ENCODE measurements around the gene ERAP2. TPM values are rescaled to one million over a fixed set of nuclear protein-coding genes. Genes with fewer than 3 reads are reported as not detected.
A peak's percentile ranks its signal among the peaks of the same experiment; 100 is the strongest.

The ERAP2 gene
- total RNA-seq, 2 experiments from 2014 or later = 19.5 to 29.3 TPM

- H3K4me1 ChIP-seq (ENCODE audit: insufficient read depth, low read length, poor library complexity, severe bottlenecking) = peaks cover 40% of the 10 kb centered on the region
- H3K79me2 ChIP-seq (ENCODE audit: insufficient read depth, low read depth, low read length) = peaks cover 82% of the 10 kb centered on the region
- no peaks in the 10 kb centered on the region for H3K9me3 ChIP-seq (ENCODE audit: low read length)
- peak overlapping the region; percentile 87 for H3K4me3 ChIP-seq (ENCODE audit: low read depth, low read length, poor library complexity, severe bottlenecking)
- TF ChIP-seq, protein P1, sequence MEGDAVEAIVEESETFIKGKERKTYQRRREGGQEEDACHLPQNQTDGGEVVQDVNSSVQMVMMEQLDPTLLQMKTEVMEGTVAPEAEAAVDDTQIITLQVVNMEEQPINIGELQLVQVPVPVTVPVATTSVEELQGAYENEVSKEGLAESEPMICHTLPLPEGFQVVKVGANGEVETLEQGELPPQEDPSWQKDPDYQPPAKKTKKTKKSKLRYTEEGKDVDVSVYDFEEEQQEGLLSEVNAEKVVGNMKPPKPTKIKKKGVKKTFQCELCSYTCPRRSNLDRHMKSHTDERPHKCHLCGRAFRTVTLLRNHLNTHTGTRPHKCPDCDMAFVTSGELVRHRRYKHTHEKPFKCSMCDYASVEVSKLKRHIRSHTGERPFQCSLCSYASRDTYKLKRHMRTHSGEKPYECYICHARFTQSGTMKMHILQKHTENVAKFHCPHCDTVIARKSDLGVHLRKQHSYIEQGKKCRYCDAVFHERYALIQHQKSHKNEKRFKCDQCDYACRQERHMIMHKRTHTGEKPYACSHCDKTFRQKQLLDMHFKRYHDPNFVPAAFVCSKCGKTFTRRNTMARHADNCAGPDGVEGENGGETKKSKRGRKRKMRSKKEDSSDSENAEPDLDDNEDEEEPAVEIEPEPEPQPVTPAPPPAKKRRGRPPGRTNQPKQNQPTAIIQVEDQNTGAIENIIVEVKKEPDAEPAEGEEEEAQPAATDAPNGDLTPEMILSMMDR (conservative IDR thresholded peaks at IDR 0.05; ENCODE audit: low read length) = no peak
- no peak for TF ChIP-seq EZH2phosphoT487 (IDR thresholded peaks at IDR 0.05; ENCODE audit: borderline replicate concordance, low read depth, low read length)
- peak; percentile 84 for DNase-seq (ENCODE audit: low spot score)
- H3K27ac ChIP-seq (ENCODE audit: low read depth, low read length, poor library complexity, severe bottlenecking) = peak overlapping the region; percentile 98
- CTCF ChIA-PET (ENCODE audit: unreplicated experiment) = interaction anchor here (0.6 kb wide), 2 partner anchors 42 to 131 kb away, joined by 3 read pairs; no protein-coding TSS in a partner anchor
- H3K4me2 ChIP-seq (ENCODE audit: low read length) = peak overlapping the region; percentile 94
- POLR2A ChIA-PET = interaction anchor here (0.7 to 3.2 kb wide), 13 partner anchors 22 to 647 kb away, joined by 3 to 38 read pairs (median 3); partner anchors contain the start of gene ERAP1
- no peaks in the 10 kb centered on the region for H3K9me2 ChIP-seq (ENCODE audit: insufficient read depth, low read length)
- H4K20me1 ChIP-seq (ENCODE audit: insufficient read depth, low read length) = peaks cover 14% of the 10 kb centered on the region; the same call in 1 of the 2 replicates
- intact Hi-C loops (cut with micrococcal nuclease; ENCODE audit: unreplicated experiment) = loop anchor here (2.0 kb wide), 1 partner anchor 274 kb away; the partner anchor contains the start of gene CAST
- peak overlapping the region; percentile 13; the same call in 1 of the 2 replicates for H2AFZ ChIP-seq (ENCODE audit: low read length)
- no TSS peak for BruUV-seq (replicated peaks)
- H3K36me3 ChIP-seq (ENCODE audit: insufficient read depth, low read length) = peaks cover 34% of the 10 kb centered on the region
These were observed 60.4 kb downstream of the ERAP2 start for GRCh38 chr5:96936431-96937320.

DNA sequence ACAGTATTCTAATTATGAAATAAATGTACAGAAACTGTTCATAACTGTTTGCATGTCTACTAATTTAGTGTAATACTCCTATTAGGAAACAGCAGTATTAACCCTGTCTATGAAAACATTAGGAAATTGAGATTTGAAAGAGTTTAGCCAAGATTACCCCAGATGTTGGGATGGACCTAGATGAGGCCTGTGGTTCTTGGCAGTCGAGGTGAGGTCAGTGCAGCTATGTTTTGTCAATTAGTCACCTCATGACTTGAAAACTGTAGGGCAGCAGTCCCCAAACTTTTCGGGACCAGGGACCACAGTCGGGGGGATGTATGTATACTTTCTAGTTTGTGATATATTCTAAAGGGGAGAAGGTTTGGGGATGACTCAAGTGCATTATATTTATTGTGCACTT lies 64.3 kb downstream of the ERAP2 start:
- peak overlapping the region; percentile 31; the same call in 1 of the 2 replicates for H3K4me2 ChIP-seq (ENCODE audit: low read length)
- H4K20me1 ChIP-seq (ENCODE audit: insufficient read depth, low read length) = peaks cover 14% of the 10 kb centered on the region; the same call in 1 of the 2 replicates
- peaks cover 40% of the 10 kb centered on the region for H3K36me3 ChIP-seq (ENCODE audit: insufficient read depth, low read length)
- TF ChIP-seq, protein P1 (conservative IDR thresholded peaks at IDR 0.05; ENCODE audit: low read length) = no peak
- no peak for TF ChIP-seq EZH2phosphoT487 (IDR thresholded peaks at IDR 0.05; ENCODE audit: borderline replicate concordance, low read depth, low read length)
- CTCF ChIA-PET (ENCODE audit: unreplicated experiment) = no interaction called here
- no peak for DNase-seq (ENCODE audit: low spot score)
- H3K4me1 ChIP-seq (ENCODE audit: insufficient read depth, low read length, poor library complexity, severe bottlenecking) = peaks cover 41% of the 10 kb centered on the region
- intact Hi-C loops (cut with micrococcal nuclease; ENCODE audit: unreplicated experiment) = no loop called here
- POLR2A ChIA-PET = interaction anchor here (0.7 to 2.0 kb wide), 6 partner anchors 17 to 193 kb away, joined by 3 to 11 read pairs (median 4); partner anchors contain the start of gene ERAP2
- H3K27ac ChIP-seq (ENCODE audit: low read depth, low read length, poor library complexity, severe bottlenecking) = no peak overlapping the region
- H2AFZ ChIP-seq (ENCODE audit: low read length) = no peak overlapping the region
- H3K4me3 ChIP-seq (ENCODE audit: low read depth, low read length, poor library complexity, severe bottlenecking) = no peak overlapping the region
- no peaks in the 10 kb centered on the region for H3K9me3 ChIP-seq (ENCODE audit: low read length)
- no TSS peak for BruUV-seq (replicated peaks)
- H3K9me2 ChIP-seq (ENCODE audit: insufficient read depth, low read length) = no peaks in the 10 kb centered on the region
- H3K79me2 ChIP-seq (ENCODE audit: insufficient read depth, low read depth, low read length) = peaks cover 87% of the 10 kb centered on the region
